HFFc6 (cell line): ENCODE measurements around the gene IQGAP2. TPM values are rescaled to one million over a fixed set of nuclear protein-coding genes. Genes with fewer than 3 reads are reported as not detected.

ENCODE experiments used
- DNase-seq: peaks from one replicate; pipeline ENCODE4 v3.0.0-alpha.2; 2018
- H3K27ac Mint-ChIP-seq: 2 replicates; pipeline ENCODE4 v1.8.0; 2020; ENCODE audit warnings: mild to moderate bottlenecking, mixed read lengths
- H3K27me3 Mint-ChIP-seq: 2 replicates; pipeline ENCODE4 v1.8.0; 2021; ENCODE audit warnings: mild to moderate bottlenecking, moderate library complexity, mixed read lengths; ENCODE audit not compliant: insufficient read depth
- H3K36me3 Mint-ChIP-seq: 2 replicates; pipeline ENCODE4 v1.8.0; 2021; ENCODE audit warnings: low read depth, mixed read lengths
- H3K4me1 Mint-ChIP-seq: 2 replicates; pipeline ENCODE4 v1.8.0; 2020; ENCODE audit warnings: low read depth, mixed read lengths
- H3K4me3 Mint-ChIP-seq: 2 replicates; pipeline ENCODE4 v1.8.0; 2020; ENCODE audit warnings: mild to moderate bottlenecking, moderate library complexity, mixed read lengths
- H3K9me3 Mint-ChIP-seq: 2 replicates; pipeline ENCODE4 v1.8.0; 2020; ENCODE audit warnings: mild to moderate bottlenecking, mixed read lengths
- CTCF ChIP-seq: fragments of 200-600 bp; sonication (generic); IDR thresholded peaks from 2 replicates; pipeline ENCODE4 v1.5.0; 2021; ENCODE audit warnings: antibody characterized with exemption, mild to moderate bottlenecking
- total RNA-seq, 6 experiments: library from RNA; stranded (reverse); fragmentation: NEBNext Ultra II Directional; extraction: Animal tissue kit (Norgen Biotek cat#: 25700); gene quantifications; 2 replicates in 1 of 6; 3 replicates in 5 of 6; pipeline ENCODE4 v1.2.3, GENCODE V29; 2021

IQGAP2 gene
- total RNA-seq, 6 experiments from 2014 or later = 0.09 to 0.47 (median 0.21) TPM; not detected in 1

GRCh38 chr5:76667495-76667894 is 264.4 kb downstream of the IQGAP2 start:
- Mint-ChIP-seq H3K4me1 (peaks cover 6% of the 10 kb centered on the region), H3K9me3 (no peaks in the 10 kb centered on the region), H3K27ac (no peak overlapping the region), H3K4me3 (no peak overlapping the region), H3K27me3 (peaks cover 4% of the 10 kb centered on the region), H3K36me3 (no peaks in the 10 kb centered on the region)
- TF ChIP-seq CTCF = no peak
- DNase-seq = no peak

GRCh38 chr5:76669245-76669644 is 266.2 kb downstream of the IQGAP2 start:
- no peak for TF ChIP-seq CTCF
- no peak for DNase-seq
- Mint-ChIP-seq H3K27ac (no peak overlapping the region), H3K9me3 (no peaks in the 10 kb centered on the region), H3K4me1 (peaks cover 6% of the 10 kb centered on the region), H3K36me3 (no peaks in the 10 kb centered on the region), H3K27me3 (peaks cover 4% of the 10 kb centered on the region), H3K4me3 (no peak overlapping the region)

GRCh38 chr5:76670508-76670907 is 267.4 kb downstream of the IQGAP2 start:
- no peaks in the 10 kb centered on the region for H3K9me3 Mint-ChIP-seq
- H3K36me3 Mint-ChIP-seq = no peaks in the 10 kb centered on the region
- H3K27me3 Mint-ChIP-seq = peaks cover 4% of the 10 kb centered on the region
- TF ChIP-seq CTCF = no peak
- no peak overlapping the region for H3K4me3 Mint-ChIP-seq
- H3K27ac Mint-ChIP-seq = no peak overlapping the region
- peaks cover 6% of the 10 kb centered on the region for H3K4me1 Mint-ChIP-seq
- no peak for DNase-seq

GRCh38 chr5:76672242-76672641 is 269.2 kb downstream of the IQGAP2 start:
- H3K4me3 Mint-ChIP-seq = no peak overlapping the region
- DNase-seq = no peak
- no peaks in the 10 kb centered on the region for H3K36me3 Mint-ChIP-seq
- no peaks in the 10 kb centered on the region for H3K9me3 Mint-ChIP-seq
- no peak overlapping the region for H3K27ac Mint-ChIP-seq
- TF ChIP-seq CTCF = no peak
- H3K4me1 Mint-ChIP-seq = peaks cover 6% of the 10 kb centered on the region
- peaks cover 4% of the 10 kb centered on the region for H3K27me3 Mint-ChIP-seq

GRCh38 chr5:76673125-76673524 is 270.0 kb downstream of the IQGAP2 start:
- Mint-ChIP-seq H3K27me3 (peaks cover 4% of the 10 kb centered on the region), H3K9me3 (no peaks in the 10 kb centered on the region)

More at GRCh38 chr5:76673125-76673524, 270.0 kb downstream of the IQGAP2 start:
- H3K27ac Mint-ChIP-seq = no peak overlapping the region
- no peak overlapping the region for H3K4me3 Mint-ChIP-seq
- no peak for DNase-seq
- no peaks in the 10 kb centered on the region for H3K36me3 Mint-ChIP-seq
- no peak for TF ChIP-seq CTCF
- H3K4me1 Mint-ChIP-seq = peaks cover 6% of the 10 kb centered on the region
